A549 (cell line): ENCODE data around the gene PHLDA1. TPM values are rescaled to one million over a fixed set of nuclear protein-coding genes. Genes with fewer than 3 reads are reported as not detected.

Source experiments
- BCL3 ChIP-seq: fragments of >200 bp; sonication (Bioruptor Twin); formaldehyde crosslinking; IDR thresholded peaks from 3 replicates; pipeline ENCODE4 v1.6.1; 2016
- CBX2 ChIP-seq: fragments of 200-600 bp; sonication (generic); IDR thresholded peaks from 2 replicates; pipeline ENCODE4 v1.6.1; 2016; ENCODE audit warnings: low read depth, mild to moderate bottlenecking, borderline replicate concordance
- CEBPB ChIP-seq, 2 experiments: fragments of >200 bp in 1 of 2; sonication (Bioruptor Twin) in 1 of 2; formaldehyde crosslinking in 1 of 2; IDR thresholded peaks; 2 replicates each; pipeline ENCODE4 v1.6.1; 2012 to 2016
- CHD2 ChIP-seq: fragments of 150-350 bp; IDR thresholded peaks from 2 replicates; pipeline ENCODE4 v1.6.1; 2014; ENCODE audit warnings: low read length; ENCODE audit not compliant: partially characterized antibody
- CHD4 ChIP-seq: fragments of 200-600 bp; sonication (generic); IDR thresholded peaks from 2 replicates; pipeline ENCODE4 v1.6.1; 2016; ENCODE audit warnings: antibody characterized with exemption, mild to moderate bottlenecking, borderline replicate concordance
- EHF ChIP-seq: fragments of 250-450 bp; sonication (Bioruptor Pico); IDR thresholded peaks from 2 replicates; pipeline ENCODE4 v1.5.0; 2020; ENCODE audit warnings: mild to moderate bottlenecking
- EP300 ChIP-seq, 2 experiments: fragments of >200 bp; sonication (Bioruptor Twin); formaldehyde crosslinking; IDR thresholded peaks; 2 replicates in 1 of 2; 3 replicates in 1 of 2; pipeline ENCODE4 v1.6.1; 2016 to 2017
- FOSB ChIP-seq: fragments of 250-450 bp; sonication (Bioruptor Pico); IDR thresholded peaks from 2 replicates; pipeline ENCODE4 v1.5.0; 2020; ENCODE audit warnings: mild to moderate bottlenecking, moderate library complexity
- FOXS1 ChIP-seq: fragments of 250-450 bp; sonication (Bioruptor Pico); IDR thresholded peaks from 2 replicates; pipeline ENCODE4 v1.5.0; 2020; ENCODE audit warnings: mild to moderate bottlenecking, moderate library complexity
- HDAC2 ChIP-seq: fragments of 200-600 bp; sonication (generic); IDR thresholded peaks from 2 replicates; pipeline ENCODE4 v1.6.1; 2016
- HEYL ChIP-seq: fragments of 250-450 bp; sonication (Bioruptor Pico); IDR thresholded peaks from 2 replicates; pipeline ENCODE4 v1.8.0; 2021; ENCODE audit warnings: mild to moderate bottlenecking, moderate library complexity
- HMGXB4 ChIP-seq: fragments of 250-450 bp; sonication (Bioruptor Pico); IDR thresholded peaks from 2 replicates; pipeline ENCODE4 v1.5.0; 2021; ENCODE audit warnings: mild to moderate bottlenecking, moderate library complexity, borderline replicate concordance
- HOXB13 ChIP-seq: fragments of 250-450 bp; sonication (Bioruptor Pico); IDR thresholded peaks from 2 replicates; pipeline ENCODE4 v1.5.0; 2020; ENCODE audit warnings: low read depth, mild to moderate bottlenecking, moderate library complexity
- HOXB5 ChIP-seq: fragments of 250-450 bp; sonication (Bioruptor Pico); IDR thresholded peaks from 2 replicates; pipeline ENCODE4 v1.5.0; 2020; ENCODE audit warnings: mild to moderate bottlenecking, moderate library complexity
- JUNB ChIP-seq: fragments of >200 bp; sonication (Bioruptor Twin); formaldehyde crosslinking; IDR thresholded peaks from 2 replicates; pipeline ENCODE4 v1.6.1; 2016
- KDM1A ChIP-seq: fragments of 200-600 bp; sonication (generic); IDR thresholded peaks from 2 replicates; pipeline ENCODE4 v1.6.1; 2016; ENCODE audit warnings: low read depth, mild to moderate bottlenecking
- MYC ChIP-seq: IDR thresholded peaks from 2 replicates; pipeline ENCODE4 v1.6.1; 2012; ENCODE audit warnings: mild to moderate bottlenecking, inconsistent platforms, low read length, improper control_type of control experiment, borderline replicate concordance
- NPAS2 ChIP-seq: fragments of 250-450 bp; sonication (Bioruptor Pico); IDR thresholded peaks from 2 replicates; pipeline ENCODE4 v1.8.0; 2022; ENCODE audit warnings: mild to moderate bottlenecking, moderate library complexity, borderline replicate concordance
- NR3C1 ChIP-seq: fragments of >200 bp; sonication (Bioruptor Twin); formaldehyde crosslinking; IDR thresholded peaks from 3 replicates; pipeline ENCODE4 v1.6.1; 2017
- PBX3 ChIP-seq: IDR thresholded peaks from 2 replicates; pipeline ENCODE4 v1.6.1; 2012
- POLR2A ChIP-seq: IDR thresholded peaks from 2 replicates; pipeline ENCODE4 v1.6.1; 2012; ENCODE audit warnings: mild to moderate bottlenecking, low read length
- POLR2AphosphoS2 ChIP-seq: conservative IDR thresholded peaks from 2 replicates; pipeline ENCODE4 v1.6.1; 2012; ENCODE audit warnings: low read length, improper control_type of control experiment, inconsistent platforms
- RARB ChIP-seq: fragments of 250-450 bp; sonication (Bioruptor Pico); IDR thresholded peaks from 2 replicates; pipeline ENCODE4 v1.8.0; 2021; ENCODE audit warnings: mild to moderate bottlenecking, moderate library complexity
- RCOR1 ChIP-seq: fragments of 150-350 bp; IDR thresholded peaks from 2 replicates; pipeline ENCODE4 v1.6.1; 2014; ENCODE audit warnings: antibody characterized with exemption, low read length, low read depth
- RFX5 ChIP-seq: fragments of 450-650 bp; IDR thresholded peaks from 2 replicates; pipeline ENCODE4 v1.7.1; 2014; ENCODE audit warnings: antibody characterized with exemption, mild to moderate bottlenecking, moderate library complexity
- RNF2 ChIP-seq: fragments of 200-600 bp; sonication (generic); IDR thresholded peaks from 2 replicates; pipeline ENCODE4 v1.6.1; 2016; ENCODE audit warnings: low read depth, mild to moderate bottlenecking, antibody characterized with exemption, moderate library complexity, borderline replicate concordance
- SREBF2 ChIP-seq: fragments of 450-650 bp; IDR thresholded peaks from 2 replicates; pipeline ENCODE4 v1.6.1; 2014; ENCODE audit warnings: mild to moderate bottlenecking, moderate library complexity
- TP53 ChIP-seq: fragments of 250-450 bp; sonication (Bioruptor Pico); IDR thresholded peaks from 2 replicates; pipeline ENCODE4 v1.5.0; 2021; ENCODE audit warnings: mild to moderate bottlenecking, moderate library complexity
- USF2 ChIP-seq: fragments of 450-650 bp; IDR thresholded peaks from 2 replicates; pipeline ENCODE4 v1.6.1; 2014; ENCODE audit warnings: antibody characterized with exemption
- ZC3H11A ChIP-seq: fragments of 450-650 bp; IDR thresholded peaks from 2 replicates; pipeline ENCODE4 v1.6.1; 2014; ENCODE audit warnings: antibody characterized with exemption, mild to moderate bottlenecking
- ZFP36 ChIP-seq: fragments of 450-650 bp; IDR thresholded peaks from 2 replicates; pipeline ENCODE4 v1.6.1; 2014; ENCODE audit warnings: borderline replicate concordance; ENCODE audit not compliant: partially characterized antibody
- polyA plus RNA-seq, 4 experiments: library from polyadenylated mRNA; depleted of rRNA in 3 of 4; stranded (reverse); fragments of >200 nt; fragmentation: RNase III in 1 of 4; extraction: RNeasy Plus Mini Kit Qiagen cat#74134 plus additional on column Dnase treatment in 1 of 4; gene quantifications; 2 replicates in 3 of 4; 3 replicates in 1 of 4; pipeline ENCODE4 v1.2.3, GENCODE V29; 2011 to 2017
- TF ChIP-seq, protein P1 (sequence below): IDR thresholded peaks from 2 replicates; pipeline ENCODE4 v1.6.1; 2012; ENCODE audit warnings: low read depth, borderline replicate concordance

Gene PHLDA1
- polyA plus RNA-seq, 2 of the 4 experiments (the other 2 are of a cell fraction) = 43.1 to 71.6 TPM

GRCh38 chr12:76024102-76024781, 7.3 kb downstream of the PHLDA1 start (continued):
- peak; percentile 57; the same call in 1 of the 2 replicates for TF ChIP-seq POLR2AphosphoS2
- TF ChIP-seq NR3C1 = no peak
- TF ChIP-seq BCL3 = no peak
- no peak for TF ChIP-seq CHD2
- TF ChIP-seq JUNB = no peak
- no peak for TF ChIP-seq RFX5
- no peak for TF ChIP-seq KDM1A
- TF ChIP-seq FOXS1 (CRISPR knock-in tag) = 0 out of 2 replicates have a peak, but pooled peaks have one; percentile 4
- TF ChIP-seq ZFP36 = no peak
- TF ChIP-seq EP300 (IDR thresholded peaks at IDR 0.05) = no peak
- no peak for TF ChIP-seq PBX3
- no peak for TF ChIP-seq NPAS2
- TF ChIP-seq, protein P1, sequence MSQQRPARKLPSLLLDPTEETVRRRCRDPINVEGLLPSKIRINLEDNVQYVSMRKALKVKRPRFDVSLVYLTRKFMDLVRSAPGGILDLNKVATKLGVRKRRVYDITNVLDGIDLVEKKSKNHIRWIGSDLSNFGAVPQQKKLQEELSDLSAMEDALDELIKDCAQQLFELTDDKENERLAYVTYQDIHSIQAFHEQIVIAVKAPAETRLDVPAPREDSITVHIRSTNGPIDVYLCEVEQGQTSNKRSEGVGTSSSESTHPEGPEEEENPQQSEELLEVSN = no peak
- TF ChIP-seq CEBPB (IDR thresholded peaks at IDR 0.05) = no peak
- no peak for TF ChIP-seq POLR2A
- 0 out of 2 replicates have a peak, but pooled peaks have one; percentile 20 for TF ChIP-seq RARB (CRISPR knock-in tag)
- peak; percentile 80; the same call in 1 of the 2 replicates for TF ChIP-seq HMGXB4
- 0 out of 2 replicates have a peak, but pooled peaks have one; percentile 53 for TF ChIP-seq HOXB5 (CRISPR knock-in tag)
- peak; percentile 29; the same call in 1 of the 2 replicates for TF ChIP-seq TP53 (CRISPR knock-in tag)
- TF ChIP-seq MYC = no peak
- no peak for TF ChIP-seq RCOR1
- TF ChIP-seq EHF (CRISPR knock-in tag) = peak; percentile 13; the same call in 1 of the 2 replicates
- peak; percentile 83 for TF ChIP-seq FOSB
- no peak for TF ChIP-seq HDAC2
- TF ChIP-seq ZC3H11A = no peak
- TF ChIP-seq RNF2 = no peak
- TF ChIP-seq SREBF2 = no peak
- TF ChIP-seq HEYL (CRISPR knock-in tag) = no peak
- TF ChIP-seq USF2 = no peak
- TF ChIP-seq HOXB13 (CRISPR knock-in tag) = peak; percentile 27; the same call in 1 of the 2 replicates
- TF ChIP-seq CHD4 = no peak
- no peak for TF ChIP-seq CBX2
